Activated CD4-positive, CD25-positive, alpha-beta regulatory T cell (primary cell): ENCODE measurements around the gene JOSD2.
A peak's percentile ranks its signal among the peaks of the same experiment; 100 is the strongest.

Experiments
- DNase-seq, 4 experiments: peaks; one replicate each; lab custom pipeline; 2025; lab: John Stamatoyannopoulos, UW

The JOSD2 gene

DNA sequence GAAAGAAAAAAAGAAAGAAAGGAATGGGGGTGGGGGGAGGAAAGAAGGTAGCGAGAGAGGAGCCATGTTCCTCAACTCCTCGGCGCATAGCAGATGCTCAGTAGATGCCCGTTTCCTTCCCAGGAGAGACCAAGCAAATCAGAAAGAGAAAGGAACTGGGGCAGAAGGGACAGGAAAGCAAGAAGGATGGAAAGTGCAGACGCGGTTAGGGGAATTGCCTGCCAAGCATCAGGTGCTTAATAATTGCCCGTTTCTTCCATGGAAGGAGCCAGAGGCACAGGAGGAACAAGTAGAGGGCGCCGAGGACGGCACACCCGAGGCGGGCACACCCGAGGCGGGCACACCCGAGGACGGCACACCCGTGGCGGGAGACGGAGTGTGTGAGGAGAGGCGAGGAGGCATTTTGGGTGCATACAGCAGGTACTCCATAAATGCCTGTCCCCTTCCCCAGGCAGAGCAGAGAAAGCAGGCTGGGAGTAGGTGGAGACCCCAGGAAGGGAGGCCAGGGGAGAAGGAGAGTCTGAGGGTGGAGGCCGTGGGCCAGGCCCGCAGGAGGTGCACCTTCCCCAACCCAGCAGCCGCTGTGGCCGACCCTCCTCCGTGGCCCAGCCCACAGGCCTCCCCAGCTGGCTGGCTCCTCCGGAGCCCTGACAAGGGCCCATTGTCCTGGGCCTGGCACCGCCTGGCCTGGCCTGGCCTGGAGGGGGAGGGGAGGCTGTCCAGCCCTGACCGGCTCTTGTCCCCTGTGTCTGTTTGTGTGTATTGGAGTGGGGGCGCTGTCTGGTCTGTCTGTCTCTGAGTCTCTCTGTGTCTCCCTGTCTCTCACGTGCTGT, 14.6 kb downstream of the JOSD2 start:
- no peak for DNase-seq

DNA sequence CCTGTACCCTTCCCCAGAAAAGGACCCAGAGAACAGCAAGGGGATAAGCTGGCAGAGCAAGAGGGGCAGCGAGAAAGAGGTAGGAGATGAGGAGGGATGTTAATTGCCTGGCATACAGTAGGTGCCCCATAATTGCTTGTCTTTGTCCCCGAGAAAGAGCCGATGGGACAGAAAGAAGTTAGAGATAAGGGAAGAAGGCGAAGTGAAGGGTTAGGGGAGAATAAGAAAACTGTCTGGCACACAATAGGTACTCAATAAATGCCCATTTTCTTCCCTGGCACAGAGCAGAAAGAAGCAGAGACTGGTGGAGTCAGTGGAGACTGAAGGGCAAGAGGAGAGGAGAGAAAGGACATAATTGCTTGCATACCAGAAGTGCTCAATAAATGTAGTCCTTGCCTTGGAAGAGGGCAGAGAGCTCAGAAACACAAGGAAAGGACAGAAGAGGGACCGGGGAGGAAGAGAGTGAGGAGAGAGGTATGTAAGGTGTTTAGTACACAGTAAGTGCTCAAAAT, 15.9 kb downstream of the JOSD2 start:
- no peak for DNase-seq

DNA sequence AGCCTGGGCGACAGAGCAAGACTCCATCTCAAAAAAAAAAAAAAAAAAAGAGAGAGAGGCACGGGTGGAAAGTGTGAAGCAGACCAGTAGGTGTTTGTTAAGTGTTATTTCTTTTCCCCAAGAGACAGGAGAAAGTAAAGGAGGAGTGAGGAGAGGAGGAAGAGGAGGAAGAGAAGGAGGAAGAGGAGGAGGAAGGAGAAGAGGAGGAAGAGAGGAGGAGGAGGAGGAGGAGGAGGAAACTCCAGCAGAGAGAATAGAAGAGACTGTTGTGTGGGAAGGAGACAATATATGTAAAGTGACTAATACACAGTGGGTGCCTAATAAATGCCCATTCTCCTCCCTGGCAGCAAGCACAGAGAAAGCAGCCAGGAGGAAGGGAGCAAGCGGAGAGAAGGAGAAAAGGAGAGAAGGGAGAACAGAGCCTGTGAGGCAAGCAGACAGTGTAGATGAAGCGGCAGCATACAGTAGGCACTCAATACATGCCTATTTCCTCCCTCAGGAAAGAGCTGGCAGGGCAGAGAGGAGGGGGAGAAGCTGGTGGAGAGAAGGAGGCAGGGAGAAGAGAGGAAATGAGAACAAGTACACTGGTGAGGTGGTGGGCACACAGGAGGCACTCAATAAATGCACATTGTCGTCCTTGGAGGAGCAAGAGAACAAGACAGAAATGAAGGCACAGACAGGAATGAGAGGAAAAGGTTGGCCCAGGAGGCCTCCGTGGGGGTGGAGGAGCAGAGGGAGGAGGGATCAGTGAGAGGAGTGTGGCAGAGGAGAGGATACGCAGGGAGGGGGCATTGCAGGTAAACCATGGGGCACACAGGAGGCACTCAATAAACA, 16.6 kb downstream of the JOSD2 start:
- no peak for DNase-seq

DNA sequence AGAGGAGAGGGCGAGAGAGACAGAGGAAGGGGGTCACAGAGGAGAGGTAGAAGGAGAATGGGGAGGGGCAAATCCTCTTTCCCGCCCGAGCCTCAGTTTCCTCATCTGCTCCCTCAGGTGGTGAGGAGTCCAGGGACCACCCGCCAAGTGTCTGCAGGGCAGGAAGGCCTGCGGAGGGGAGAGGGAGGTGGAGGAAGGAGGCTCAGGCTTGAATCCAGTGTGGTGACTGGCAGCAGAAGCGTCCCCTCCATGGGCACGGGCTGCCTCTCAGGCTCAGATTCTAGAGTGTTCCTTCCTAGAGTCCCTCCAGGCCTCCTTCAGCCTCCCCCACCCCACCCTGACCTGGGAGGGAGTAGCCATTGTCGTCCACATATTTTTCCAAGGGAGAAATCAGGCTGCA, 17.8 kb downstream of the JOSD2 start:
- DNase-seq, result no peak

DNA sequence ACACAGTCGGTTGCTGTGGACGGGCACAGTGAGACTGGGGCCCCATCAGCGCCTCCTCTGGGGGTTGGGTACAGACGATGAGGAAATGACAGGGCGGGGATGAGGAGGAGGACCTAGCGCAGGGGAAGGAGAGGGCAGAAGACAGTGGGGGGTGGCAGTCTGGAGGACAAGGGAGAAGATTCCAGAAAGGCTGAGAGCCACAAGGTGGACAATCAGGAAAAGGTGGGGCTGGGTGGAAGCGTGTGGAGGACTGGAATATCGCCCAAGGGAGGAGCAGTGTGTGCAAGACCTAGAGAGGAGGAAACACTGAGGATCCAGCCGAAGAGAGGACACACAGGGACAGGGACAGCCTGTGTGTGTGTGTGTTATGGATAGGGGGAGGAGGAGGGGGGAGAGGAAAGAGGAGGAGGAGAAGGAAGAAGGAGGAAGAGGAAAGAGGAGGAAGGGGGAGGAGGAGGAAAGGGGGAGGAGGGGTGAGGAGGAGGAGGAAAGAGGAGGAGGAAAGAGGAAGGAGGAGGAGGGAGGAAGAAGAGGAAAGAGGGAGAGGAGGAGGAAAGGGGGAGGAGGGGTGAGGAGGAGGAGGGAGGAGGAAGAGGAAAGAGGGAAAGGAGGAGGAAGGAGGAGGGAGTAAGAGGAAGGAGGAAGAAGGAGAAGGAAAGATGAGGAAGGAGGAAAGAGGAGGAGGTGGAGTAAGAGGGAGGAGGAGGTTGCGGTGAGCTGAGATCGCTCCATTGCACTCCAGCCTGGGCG, 18.5 kb downstream of the JOSD2 start:
- DNase-seq, result peak in 1 of 4 experiments; percentile 21

DNA sequence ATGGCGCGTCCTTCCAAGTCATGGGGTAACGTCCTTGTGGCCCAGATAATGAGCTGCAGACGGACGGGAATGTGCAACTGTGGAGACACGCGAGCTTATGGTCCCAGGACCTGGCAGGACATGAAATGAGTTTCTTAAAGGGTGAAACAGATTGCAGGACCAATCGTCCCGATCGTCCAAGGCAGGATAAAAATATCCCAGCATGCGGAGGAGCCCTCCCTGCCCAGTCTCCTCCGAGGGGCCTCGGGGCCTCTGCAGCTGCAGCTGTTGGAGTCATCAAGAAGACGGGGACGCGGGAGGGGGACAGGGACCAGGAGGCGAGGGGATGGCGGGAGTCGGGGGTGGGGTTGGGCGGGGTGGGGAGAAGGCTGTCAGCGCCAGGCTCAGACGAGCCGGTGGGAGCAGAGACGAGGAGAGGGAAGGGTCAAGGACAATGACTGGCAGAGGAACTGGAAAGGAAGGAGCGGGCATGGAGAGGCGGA, 20.0 kb downstream of the JOSD2 start:
- no peak for DNase-seq

DNA sequence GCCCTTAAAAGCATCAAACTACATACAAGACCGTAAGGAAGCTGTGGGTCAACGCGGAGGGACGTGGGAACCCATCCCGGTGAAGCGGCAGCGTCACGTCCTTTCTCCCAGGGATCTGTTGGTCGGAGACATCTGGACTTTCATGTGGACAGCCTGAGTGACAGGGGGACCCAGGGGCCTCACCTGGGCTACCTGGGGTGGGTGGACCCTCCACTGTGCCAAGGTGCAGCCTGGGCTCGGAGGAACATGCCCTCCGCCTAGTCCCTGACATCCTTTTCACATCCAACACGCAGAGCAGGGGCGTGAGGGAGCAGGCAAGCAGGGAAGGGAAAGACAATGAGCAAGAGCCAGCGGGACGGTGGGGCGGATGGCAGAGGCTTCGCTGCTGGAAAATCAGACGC, 20.6 kb downstream of the JOSD2 start:
- DNase-seq, result no peak

DNA sequence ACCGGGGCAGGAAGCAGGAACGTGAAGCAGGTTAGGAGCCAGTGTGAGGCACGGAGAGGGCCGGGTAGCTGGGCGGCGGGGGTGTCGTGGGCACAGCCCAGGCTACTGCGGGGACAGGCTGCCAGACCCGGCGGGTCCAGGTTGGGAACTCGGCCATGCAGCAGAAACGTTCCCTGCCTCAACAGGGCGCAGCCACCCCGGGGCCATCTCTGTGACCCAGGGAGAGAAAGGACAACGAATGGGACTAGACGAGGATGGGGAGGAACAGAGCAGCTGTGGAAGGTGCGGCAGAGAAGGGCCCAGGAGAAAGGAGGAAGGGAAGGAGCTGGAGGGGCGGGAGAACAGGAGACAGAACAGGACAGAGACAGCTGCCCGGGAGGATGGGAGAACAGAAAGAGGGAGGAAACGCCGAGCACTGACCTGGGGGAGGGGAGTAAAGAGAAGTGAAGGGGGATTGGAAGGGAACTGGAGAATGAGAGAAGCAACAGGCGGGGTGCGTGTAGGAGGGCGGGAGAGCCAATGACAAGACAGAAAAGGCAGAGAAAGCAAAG, 21.5 kb downstream of the JOSD2 start:
- DNase-seq, result no peak

DNA sequence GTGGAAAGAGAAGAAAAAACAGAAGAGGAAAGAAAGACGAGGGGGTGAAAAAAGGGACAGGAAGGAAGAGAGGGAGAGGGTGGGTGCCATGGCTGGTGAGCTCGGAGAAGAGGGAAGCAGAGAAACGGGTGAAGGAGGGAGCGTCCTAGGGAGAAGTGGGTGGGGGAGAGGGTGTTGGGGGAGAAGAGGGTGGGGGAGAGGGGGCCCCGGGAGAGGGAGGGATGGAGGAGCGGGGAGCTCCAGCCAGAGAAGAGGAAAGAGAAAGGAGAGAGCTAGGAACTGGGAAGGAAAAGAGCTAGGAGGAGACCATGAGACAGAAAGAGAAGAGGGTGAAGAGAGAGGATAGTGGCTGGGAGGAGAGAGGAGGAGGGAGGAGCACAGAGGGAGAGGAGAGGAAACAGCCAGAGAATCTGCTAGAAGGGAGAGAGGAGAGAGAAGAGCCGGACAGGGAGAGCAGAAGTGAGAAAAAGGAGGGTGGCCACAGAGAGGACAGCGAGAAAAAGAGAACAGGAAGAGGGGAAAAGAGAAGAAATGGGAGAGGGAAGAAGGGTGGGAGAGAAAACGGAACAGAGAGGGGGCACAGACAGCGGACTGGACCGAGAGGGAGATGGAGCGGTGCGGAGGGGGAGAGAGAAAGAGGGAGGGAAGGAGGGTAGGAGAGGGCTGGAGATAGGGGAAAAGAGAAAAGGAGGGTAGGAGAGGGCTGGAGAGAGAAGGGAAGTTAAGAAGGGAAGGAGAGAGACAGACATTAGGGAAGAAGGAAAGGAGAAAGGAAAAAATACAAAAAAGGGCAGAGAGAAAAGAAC, 22.4 kb downstream of the JOSD2 start:
- DNase-seq, result no peak

DNA sequence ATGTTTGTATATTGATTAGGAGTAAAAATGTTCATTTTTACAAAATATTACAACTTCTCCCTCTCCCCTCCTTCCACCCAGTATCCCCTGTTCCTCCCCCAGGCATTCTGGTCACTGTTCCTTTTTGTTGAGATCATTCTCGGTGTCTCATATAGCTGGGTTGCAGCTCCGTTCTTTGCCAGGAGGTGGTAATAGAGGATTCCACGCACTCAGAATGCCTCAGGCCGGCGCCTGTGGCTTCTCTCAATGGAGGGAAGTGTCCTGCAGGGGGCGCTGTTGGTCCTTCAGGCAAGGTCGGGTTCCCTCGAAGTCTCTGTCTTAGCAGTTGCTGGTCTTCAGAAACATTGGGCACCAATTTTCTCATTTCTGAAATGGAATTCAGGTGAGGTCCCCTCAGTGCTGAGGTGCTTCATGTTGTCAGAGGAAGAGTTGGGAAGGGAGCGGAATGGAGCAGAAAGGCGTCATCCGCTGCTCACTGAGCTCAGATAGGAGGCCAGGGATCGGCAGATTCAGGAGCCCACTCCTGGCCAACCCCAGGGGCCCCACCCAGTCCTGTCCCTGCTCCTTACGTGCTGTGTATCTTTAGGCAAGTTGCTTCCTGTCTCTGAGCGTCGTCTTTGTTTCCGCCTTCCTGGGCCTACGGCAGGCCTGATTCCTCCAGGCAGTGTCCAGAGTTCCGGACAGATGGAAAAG, 24.0 kb downstream of the JOSD2 start:
- DNase-seq, result peak in 2 of 4 experiments; percentile 16 to 47

DNA sequence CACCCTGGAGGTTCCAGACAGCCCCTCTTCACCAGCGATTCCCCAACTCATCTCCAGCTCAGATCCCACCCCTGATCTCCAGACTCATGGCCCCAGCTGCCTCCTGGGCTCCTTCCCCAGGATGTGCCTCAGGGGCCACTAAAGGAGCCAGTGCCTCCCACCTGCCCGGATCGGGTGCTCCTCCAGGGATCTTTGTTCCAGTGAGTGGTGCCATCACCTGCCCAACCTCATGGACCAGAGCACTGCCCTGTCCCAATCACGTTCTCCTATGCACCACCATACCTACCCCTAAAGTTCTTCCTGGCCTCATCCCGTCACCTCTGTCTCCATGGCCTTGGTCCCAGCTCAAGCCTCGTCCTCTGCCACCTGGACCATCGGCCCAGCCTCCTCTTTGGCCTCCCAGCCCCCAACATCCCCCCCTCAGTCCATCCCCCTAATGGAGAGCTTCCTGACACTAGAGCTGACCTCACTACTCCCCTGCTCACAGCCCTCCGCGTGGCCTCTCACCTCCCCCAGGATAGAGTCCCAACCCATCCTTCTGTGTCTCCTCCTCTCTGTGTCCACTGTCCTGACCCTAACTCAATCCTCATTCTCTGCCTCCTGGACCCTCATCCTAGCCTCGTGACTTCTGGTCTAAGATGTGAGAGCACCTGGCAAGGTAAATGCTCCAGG, 25.6 kb downstream of the JOSD2 start:
- DNase-seq, result no peak

DNA sequence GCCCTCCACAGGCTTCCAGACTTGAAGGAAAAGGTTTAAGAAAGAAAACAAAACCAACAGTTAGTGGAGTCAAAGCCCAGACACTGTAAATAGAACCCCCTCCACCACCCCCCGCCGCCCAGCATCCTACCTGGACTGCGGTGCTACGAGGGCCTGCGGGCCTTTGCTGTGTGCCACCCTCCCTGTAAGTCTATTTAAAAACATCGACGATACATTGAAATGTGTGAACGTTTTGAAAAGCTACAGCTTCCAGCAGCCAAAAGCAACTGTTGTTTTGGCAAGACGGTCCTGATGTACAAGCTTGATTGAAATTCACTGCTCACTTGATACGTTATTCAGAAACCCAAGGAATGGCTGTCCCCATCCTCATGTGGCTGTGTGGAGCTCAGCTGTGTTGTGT, 28.1 kb downstream of the JOSD2 start:
- DNase-seq, result no peak

DNA sequence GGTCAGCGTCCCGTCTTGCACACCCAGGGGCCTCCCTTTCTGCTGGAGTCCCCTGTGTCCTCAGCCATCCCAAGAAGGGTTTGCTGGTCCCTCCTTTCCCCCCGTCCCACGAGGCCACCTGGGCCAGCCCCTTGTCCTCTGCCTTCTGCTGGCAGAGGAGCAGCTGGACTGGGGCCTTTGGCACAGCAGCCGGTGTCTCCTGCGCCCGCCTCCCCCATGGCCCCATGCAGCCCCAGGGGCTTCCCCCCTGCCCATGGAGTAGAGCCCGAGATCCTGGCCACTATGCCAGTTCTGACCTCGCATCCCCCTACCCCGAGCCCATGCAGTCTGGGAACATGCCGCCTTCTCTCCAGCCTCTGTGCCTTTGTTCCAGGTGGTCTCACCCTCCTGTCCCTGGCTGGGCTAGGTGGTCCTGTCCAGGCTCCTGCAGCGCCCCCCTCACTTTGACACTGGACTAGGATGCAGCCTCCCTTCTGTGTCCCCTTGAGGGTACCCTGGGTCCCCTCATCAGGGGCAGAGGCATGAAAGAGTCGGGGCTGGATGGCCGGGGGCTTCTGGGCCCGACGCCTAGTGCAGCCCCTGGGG, 28.6 kb downstream of the JOSD2 start:
- DNase-seq, result no peak

DNA sequence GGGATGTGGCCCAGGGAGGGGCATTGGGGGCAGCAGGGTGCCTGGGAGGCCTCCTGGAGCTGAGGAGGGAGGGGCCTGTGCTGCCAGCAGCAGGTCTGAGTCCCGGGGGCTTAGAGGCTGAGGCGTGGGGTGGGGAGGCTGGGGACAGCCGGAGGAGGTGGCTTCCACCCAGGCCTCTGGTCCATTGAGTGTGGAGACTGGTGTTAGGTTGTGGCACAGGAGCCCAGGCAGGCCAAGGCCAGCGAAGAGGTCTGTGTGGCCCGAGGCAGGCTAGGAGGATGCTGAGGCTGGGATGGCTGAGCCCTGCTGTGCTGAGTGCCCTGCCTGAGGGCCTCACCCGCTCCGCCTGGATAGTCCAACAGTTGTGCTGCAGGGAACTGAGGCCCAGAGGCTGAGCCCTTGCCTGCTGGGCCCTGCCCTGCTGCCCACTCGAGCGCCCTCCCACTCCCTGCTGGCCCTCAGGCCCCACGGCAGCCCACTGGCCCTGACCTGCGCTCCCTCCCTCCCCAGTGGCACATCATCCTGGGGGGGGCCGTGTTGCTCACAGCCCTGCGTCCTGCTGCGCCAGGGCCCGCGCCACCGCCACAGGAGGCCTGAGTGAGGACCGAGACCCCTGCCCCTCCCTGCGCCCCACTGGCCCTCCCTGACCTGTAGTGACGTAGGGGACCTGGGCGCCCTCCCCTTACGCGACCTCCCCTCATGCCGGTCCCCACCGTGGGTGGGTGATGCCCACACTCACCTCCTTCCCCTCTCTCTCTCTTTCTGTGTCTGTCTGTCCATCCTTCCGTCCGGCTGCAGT, 29.4 kb downstream of the JOSD2 start:
- no peak for DNase-seq

DNA sequence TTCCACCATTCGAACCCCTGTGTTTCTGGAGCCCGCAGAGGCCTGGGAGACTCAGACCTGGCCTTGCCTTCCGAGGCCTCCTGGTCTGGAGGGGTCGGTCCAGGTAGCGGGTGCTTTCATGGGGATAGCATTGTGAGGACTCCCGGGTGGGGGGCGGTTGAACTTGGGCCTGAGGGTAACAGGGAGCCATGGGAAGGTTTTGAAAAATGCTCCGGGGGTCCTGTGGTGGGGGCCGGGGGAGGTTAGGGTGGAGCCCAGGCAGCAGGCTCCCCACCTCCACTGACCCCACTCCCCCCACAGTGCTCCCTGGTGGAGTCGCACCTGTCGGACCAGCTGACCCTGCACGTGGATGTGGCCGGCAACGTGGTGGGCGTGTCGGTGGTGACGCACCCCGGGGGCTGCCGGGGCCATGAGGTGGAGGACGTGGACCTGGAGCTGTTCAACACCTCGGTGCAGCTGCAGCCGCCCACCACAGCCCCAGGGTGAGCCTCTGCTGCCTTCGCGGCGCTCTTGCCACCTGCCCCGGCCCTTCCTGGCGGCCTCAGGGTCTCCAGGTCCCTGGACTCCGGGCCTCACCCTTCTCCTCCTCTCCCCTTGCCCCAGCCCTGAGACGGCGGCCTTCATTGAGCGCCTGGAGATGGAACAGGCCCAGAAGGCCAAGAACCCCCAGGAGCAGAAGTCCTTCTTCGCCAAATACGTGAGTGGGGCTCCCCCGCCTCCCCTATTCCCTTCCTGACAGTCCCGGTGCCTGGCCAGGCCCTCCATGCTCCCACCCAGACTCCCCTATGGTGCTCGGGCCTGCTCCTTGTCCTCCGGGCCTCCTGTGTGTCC, 30.5 kb downstream of the JOSD2 start:
- no peak for DNase-seq

DNA sequence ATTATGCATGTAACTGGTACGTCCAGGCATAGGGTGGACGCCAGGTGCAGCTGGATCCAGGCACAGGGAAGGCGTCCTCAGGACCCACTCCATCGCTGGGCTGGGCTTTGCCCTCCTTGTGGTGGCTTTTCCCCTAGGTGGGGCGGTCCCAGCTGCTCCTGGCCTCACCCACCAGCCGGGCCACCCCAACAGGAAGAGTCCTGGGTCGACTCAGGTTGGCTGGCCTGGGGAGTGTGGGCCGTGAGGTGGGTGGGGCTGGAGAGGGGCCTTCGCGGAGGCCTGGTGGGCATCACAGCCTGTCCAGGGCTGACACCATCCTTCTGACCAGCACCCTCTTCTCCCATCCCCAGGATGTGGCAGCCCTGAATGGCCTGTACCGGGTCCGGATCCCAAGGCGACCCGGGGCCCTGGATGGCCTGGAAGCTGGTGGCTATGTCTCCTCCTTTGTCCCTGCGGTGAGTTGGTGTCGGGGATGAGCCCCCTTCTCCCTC, 31.2 kb downstream of the JOSD2 start:
- no peak for DNase-seq

DNA sequence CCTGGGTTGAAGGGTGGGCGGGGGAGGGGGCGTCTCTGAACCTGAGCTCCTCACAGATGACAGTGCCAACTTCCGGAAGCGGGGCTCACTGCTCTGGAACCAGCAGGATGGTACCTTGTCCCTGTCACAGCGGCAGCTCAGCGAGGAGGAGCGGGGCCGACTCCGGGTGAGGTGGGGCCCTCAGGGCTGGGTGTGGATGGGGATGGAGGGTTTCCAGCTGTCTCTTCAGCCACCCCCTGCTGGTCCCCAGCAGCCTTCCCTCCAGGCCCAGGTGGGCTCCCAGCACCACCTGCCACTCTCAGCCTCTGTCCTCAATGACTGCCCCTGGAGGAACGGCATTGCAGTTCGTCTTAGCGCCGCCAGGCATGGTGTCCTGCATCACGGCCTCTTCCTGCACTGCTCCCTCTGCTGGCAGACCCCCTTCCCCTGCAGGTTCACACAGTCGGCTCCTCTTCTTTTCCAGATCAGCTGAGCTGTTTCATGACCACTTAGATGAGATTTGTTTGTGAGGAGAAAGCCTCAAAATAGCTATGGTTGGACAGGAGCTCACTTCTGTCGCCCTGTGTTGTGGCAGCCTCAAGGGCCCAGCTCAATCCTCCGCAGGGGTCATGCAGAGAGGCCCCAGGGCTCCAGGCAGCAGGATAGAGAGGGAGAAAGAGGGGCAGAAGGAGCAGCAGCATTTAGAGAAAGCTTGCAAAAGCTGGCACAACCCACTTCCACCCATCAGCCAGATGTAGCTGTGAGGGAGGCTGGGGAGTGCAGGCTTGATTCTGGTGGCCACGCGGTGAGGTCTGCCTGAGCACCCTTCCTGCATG, 31.9 kb downstream of the JOSD2 start:
- no peak for DNase-seq
